Activated CD4-positive, CD25-positive, alpha-beta regulatory T cell (primary cell): ENCODE results near the gene RNF32.
"Not testable (repeated sequence)": the region's sequence is repeated elsewhere in the genome, so short reads cannot be mapped to it uniquely, and the experiment has no call there.

ENCODE experiments used
- DNase-seq, 4 experiments: peaks; one replicate each; lab custom pipeline; 2025; lab: John Stamatoyannopoulos, UW

The RNF32 gene

DNA sequence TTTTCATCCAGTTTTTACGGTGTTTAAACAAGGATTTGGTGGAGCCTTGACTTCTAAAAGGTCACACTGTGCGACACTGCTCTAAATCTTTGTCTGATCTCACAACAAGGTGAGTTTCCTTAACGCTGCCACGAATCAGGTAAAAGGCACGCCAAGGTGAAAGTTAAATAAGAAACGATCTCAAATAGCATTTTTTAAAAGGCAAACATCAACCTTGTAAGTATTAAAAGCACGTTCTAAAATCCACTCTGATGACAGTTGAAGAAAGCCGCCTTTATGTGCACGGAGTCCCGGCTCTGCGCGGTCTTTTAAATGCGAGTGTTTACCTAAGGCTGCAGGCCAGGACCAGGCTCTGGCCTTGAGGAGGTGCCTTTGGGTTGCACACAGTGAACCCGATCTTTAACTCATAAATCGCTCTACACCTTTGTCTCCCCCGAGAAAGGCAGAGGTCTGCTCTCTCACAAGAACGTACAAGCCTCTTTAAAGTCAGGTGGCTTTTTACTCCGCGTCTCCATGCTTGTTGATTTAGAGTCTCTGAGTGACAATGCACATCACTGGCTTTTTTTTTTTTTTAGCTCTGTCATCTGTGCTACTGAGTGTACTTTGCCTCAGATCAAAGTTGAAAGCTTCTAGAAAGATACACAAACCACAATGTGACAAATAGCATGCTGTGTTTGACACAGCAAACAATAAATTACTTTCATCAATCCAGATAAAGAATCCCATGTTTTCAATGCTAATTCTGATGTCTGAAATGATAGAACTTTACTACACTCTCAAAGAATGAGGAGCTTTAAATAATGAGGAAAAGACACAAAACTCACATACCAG lies 25.9 kb upstream of the RNF32 start:
- DNase-seq, result no peak

DNA sequence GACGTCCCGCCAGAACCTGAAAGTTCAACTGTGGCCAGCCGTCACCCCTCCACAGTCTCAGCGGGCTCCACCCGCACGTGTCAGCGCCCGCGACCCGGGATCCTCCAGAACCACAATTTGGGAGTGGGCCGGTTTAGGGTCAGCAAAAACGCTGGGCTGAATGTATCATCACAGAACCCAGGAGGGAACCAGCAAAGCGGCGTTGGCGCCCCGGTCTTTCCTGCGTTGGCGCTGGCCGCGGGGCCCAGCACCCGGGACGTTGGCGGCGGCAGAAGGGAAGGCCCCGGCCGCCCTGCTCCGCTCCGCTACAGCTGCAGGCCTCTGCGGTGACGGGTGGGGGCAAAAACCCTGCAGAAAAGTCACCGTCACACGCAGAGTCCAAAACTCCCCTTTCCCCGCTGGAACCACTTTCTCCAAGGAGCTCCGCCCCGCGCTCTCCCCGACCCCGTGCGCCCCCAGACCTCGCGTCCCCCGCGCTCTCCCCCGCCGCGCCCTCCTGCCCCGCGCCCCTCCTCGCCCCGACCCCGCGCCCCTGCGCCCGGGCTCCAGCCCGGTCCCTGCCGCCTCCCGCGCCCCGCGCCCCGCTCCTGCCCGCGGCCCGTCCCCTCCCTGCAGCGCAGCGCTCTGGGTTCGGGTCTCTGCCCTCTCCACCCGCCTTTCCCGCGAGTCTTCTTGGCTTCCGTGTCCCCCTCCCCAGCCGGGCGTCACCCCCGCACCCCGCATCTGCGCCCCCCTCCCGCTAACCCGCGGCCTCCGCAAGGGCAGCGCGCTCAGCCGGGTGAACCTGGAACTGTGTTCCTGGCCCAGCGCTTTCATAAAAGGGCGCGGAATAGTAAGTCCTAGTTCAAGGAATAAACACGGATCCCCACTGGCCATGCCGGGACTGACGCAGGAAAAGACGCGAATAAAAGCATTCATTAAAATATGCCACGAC lies 24.0 kb upstream of the RNF32 start:
- DNase-seq, result no peak

DNA sequence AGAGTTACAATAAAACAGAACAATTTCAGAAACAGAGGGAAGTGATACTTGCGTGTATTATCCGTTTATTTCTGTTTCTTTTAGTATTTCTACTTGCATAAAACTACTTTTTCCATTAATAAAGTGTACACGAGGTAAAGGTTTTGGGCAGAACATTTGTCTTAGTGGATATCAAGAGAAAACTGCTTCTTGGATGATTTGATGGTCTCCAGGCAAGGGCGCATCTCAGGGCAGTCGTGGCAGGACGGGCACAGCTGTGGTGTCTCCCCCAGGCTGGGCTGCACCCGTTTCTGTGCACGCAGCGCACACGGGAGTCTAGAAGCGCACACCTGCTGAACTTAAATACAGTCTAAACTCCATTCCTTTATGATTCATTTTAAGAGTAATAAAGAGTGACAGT lies 23.4 kb upstream of the RNF32 start:
- no peak for DNase-seq

DNA sequence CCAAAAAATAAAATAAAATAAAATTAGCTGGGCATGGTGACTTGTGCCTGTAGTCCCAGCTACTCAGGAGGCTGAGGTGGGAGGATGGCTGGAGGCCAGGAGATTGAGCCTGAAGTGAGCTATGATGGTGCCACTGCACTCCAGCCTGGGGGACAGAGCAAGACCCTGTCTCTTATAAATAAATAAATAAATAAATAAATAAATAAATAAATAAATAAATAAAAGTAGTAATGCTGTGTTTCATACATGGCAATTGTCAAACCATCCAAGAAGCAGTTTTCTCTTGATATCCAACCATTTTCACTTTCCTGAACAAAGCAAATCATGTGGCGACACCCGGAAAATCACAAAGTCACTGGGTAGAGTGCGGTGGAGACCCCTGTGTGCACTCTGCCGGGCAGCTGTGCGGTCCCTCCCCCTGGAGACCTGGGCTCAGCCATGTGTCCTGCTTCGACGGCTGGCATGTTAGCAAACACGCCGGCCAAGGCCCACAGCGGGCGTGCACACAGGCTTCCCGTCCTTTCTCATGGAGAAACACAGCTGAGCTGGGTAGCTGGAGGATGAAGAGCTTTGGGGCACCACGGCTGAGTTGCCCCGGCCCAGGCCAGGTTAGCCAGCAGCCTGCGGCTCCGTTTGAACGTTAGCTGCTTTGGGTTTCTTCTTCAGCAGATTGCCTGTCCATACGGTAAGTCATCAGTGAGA lies 22.3 kb upstream of the RNF32 start:
- no peak for DNase-seq

DNA sequence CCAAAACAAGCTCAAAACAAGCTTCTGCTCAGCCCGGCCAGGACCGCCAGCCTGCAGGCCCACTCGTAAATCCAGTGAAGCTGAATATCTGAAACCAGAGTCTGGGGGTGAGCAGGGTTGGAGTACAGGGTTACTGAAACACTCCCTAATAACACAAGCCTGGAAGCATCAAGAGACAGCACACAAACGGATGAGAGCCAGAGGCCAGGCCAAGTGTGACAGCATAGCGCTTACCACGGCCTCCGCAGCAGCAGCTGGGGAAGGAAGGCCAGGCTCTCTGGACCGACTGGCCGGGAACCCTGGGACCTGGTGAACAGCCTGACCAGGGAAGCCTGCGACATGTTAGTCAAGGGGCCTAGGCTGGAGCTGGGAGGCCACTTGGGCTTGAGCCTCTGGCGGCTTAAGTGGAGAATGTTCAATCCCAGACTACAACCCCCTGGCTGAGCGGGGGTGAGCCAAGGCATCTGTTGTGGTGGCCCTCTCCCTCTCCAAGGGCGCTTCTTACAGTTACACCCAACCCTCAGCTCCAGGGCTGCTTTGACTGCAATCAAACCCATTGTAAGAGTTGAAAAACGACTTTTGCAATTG lies 21.7 kb upstream of the RNF32 start:
- no peak for DNase-seq

DNA sequence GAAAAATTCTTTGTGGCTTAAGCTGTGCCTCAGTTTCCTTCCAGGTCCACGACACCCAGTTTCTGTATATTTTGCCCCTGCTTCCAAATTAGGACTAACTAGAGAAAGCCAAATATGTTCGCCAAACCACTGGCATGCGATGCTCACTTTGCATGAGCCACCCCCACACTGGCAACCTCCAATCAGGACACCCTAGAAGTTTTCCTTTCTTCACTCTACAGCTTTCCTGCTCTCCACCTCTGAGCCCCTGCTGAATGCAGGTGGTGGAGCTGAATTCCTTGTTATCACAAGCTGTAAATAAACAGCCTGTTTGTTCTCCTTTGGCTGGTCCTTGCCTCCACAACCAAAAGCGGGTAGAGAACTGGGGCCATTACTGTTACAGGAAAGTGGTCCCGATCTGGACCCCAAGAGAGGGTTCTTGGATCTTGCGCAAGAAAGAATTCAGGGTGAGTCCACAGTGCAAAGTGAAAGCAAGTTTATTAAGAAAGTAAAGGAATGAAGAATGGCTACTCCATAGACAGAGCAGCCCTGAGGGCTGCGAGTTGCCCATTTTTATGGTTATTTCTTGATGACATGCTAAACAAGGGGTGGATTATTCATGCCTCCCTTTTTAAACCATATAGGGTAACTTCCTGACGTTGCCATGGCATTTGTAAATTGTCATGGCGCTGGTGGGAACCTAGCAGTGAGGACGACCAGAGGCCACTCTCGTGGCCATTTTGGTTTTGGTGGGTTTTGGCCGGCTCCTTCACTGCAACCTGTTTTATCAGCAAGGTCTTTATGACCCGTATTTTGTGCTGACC lies 20.9 kb upstream of the RNF32 start:
- DNase-seq, result not testable (repeated sequence)

DNA sequence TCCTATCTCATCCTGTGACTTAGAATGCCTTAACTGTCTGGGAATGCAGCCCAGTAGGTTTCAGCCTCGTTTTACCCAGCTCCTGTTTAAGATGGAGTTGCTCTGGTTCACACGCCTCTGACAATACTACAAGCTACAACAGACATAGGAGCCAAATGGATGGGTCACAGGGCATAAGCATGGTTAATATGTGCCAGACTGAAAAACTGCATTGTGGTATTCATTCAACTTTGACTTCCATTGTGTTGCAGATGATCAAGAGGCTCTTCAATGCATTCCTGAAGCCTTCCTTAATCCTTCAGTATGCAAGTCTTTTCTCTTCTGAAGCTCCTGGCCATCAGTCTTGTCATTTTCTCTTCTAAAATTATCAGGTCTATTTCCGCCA lies 20.3 kb upstream of the RNF32 start:
- DNase-seq, result no peak

DNA sequence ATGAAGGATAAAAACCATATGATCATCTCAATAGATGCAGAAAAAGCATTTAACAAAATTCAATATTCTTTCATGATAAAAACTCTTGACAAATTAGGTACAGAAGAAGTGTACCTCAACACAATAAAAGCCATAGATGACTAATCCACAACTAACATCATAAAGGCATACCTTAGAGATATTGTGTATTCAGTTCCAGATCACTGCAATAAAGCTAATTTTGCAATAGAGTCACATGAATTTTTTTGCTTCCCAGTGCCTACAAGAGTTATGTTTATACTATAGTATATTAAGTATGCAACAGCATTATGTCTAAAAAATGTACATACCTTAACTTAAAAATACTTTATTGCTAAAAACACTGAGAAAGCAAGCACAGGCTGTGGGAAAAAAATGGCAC lies 18.9 kb upstream of the RNF32 start:
- DNase-seq, result no peak

DNA sequence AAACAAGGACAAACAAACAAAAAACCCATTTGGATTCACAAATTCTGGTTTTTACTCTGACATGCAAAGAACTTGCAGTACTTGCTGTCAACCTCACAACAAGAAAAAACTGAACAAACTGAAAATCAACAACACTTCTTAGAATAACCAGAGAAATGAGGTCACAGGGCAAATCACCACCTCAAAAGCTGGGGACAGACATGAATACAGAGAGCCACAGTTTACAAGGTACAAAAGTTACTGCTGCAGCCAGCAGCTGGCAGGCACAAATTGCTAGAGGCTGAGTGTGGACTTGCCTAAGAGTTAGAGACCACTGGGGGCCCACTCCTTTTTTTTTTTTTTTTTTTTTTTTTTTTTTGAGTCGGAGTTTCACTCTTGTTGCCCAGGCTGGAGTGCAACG lies 15.0 kb upstream of the RNF32 start:
- DNase-seq, result no peak

DNA sequence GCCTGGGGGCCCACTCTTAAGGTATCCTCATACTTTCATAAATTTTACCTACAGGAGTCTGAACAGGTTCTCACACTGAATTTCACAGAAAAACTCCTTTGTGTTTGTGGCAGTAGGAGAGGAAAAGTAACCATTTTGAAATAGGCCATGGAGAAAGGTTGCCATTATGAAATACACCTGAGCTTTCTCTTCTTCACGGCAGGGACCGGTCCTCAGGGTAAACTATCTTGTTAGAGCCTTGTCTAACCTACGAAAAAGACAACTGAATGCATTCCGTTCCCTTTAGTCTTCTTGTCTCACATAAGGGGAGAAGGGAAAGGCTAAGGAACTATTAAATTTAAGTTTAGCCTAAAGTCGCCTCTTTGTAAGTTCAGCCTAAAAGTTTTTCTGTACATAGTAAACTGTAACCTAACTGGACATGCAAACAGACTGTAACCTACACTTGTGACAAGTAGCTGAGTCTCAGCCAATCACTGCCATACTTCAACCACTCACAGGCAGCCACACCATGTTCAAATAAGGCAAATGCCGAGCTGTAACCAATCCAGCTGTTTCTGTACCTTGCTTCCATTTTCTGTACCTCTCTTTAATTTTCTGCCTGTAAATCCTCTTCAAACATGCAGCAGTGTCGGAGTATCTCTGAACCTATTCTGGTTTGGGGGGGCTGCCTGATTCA lies 14.2 kb upstream of the RNF32 start:
- no peak for DNase-seq

DNA sequence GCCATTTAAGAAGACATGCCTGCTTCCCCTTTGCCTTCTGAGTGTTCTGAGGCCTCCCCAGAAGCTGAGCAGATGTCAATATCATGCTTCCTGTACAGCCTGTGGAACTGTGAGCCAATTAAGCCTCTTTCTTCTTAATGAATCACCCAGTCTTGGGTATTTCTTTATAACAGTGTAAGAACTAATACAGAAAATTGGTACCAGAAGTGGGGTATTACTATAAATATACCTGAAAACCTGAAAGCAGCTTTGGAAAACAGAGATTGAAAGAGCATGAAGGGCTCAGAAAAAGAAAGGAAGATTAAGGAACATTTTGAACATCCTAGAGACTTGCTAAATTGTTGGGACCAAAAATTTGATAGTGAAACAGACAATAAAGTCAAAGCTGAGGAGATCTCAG lies 12.0 kb upstream of the RNF32 start:
- DNase-seq, result no peak

DNA sequence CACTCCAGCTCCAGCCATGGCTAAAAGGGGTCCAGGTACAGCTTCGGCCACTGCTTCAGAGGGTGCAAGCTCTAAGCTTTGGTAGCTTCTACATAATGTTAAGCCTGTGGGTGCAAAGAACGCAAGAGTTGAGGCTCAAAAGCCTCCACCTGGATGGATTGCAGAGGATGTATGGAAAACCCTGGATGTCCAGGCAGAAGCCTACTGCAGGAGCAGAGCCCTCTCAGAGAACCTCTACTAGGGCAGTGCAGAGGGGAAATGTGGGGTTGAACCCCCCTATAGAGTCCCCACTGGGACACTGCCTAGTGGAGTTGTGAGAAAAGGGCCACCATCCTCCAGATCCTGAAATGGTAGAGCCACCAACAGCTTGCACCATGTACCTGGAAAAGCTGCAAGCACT lies 10.7 kb upstream of the RNF32 start:
- DNase-seq, result no peak

DNA sequence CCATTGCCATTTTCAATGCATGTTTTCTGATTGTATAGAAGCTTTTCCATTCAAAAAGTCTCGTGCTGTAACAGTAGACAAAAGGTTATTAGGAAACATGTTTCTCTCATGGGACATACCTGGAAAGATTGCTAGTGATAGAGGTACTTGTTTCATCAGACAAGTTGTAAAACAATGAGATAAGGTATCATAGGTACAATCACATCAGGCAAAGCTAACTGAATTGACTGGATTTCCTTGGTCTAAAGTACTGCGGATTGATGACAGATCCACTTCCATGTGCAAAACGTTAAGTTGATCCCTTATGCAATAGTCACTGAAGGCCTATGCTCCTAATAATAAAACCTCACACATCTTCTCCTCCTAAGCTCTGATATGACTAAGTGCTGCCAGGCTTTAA lies 6.5 kb upstream of the RNF32 start:
- no peak for DNase-seq

DNA sequence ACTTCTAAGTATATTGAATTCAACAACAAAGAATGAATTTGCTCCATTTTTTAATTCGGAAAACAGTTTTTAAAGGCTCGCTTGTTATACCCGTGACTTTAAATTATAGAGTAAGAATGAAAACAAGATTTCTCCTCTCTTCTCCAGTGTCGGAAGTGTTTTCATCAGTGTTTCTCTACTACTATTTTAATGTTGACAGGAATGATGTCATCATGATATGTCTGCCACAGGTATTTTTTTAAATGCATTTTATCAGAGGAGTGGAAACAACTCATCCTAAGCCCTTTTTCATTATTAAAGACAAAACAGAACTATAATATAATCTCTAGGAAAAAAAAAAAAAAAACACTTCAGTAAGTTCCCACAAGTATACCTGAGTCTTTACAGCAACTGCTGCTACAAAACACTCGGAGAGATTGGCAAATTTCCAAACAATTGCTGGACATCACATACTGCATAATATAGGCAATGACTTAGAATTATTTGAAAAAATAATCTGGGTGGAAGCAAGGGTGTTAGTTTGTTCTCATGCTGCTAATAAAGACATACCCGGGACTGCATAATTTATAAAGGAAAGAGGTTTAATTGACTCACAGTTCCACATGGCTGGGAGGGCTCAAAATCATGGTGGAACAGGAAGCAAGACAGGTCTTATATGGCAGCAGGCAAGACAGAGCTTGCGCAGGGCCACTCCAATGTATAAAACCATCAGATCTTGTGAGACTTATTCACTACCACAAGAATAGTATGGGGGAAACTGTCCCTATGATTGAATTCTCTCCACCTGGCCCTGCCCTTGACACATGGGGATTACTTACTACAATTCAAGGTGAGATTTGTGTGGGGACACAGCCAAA lies 4.8 kb upstream of the RNF32 start:
- DNase-seq, result no peak

DNA sequence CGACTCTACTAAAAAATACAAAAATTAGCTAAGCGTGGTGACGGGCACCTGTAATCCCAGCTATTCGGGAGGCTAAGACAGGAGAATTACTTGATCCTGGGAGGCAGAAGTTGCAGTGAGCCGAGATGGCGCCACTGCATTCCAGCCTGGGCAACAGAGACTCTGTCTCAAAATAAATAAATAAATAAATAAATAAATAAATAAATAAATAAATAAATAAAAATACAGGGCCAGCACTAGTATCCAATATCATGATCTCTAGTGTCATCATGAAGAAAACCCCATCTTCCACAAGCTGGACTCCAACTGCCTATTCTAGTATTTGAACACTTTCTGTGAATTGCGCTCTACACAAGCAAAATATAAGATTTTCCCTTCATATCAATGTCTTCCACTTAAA lies 3.5 kb upstream of the RNF32 start:
- not testable (repeated sequence) for DNase-seq

DNA sequence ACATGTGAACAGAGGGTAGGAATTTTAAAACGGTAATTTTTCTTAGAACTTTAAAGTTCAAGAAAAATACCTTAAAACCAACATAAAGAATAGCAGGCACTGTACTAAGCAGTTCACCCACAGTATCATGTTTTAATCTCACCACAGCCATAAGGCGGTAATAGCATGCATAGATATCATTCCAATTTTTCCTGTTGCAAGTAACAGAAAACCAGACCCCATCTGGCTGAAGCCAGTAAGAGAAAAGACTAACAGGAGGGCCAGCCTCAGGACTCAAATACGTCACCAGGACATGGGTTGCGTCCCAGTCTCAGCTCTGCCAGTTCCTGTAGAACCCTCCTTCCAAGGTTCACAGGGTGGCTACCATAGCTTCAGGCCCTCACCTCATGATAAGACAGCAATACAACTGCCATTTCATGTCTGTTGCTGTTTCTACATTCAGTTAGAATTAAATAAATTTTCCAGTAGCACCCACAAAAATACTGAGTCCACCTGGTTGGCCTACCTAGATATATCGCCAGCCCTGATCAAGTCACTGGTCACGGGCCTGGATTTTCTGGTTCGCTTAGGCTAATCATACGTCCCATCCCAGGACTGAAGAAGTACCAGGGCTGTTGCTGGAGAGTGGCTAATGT lies 2.0 kb upstream of the RNF32 start:
- DNase-seq, result no peak

DNA sequence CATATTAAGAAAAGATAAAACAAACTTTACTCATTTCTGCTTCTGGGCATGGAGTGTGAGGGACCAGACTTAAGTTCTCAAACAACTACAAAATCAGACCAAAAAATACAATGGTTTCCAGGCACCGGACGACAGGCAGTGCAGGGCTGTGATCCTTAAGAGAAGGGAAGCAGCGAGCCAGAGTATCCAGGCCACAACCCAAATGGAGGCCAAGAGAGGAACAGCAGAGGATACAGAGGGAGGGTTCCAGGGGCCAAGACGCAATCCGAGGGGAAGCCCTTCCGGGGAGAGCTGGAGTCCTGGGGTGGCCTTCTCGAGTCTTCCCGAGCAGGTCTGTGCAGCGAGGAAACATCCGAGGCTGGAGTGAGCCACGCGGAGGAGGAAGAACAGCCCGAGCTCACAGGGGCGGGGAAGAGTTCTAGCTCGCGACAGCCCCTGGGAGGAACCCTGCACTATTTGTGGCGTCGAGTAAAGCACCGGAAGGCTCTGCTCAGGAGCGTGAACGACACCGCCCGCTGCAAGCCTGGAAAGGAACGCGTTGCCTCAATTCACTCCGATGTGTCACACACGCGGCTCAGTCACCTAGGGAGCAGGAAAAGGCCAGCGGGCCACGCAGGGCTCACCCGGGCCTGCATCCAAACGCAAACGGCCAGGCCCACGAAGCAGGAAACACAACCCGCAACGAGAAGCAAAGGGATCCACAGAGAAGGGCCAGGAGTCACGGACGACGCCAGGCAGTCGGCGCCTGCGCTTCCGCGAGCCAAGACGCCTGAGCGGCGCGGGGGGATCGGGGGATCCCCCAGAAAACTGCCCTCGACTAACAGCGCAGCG lies 933 bp upstream of the RNF32 start:
- no peak for DNase-seq

DNA sequence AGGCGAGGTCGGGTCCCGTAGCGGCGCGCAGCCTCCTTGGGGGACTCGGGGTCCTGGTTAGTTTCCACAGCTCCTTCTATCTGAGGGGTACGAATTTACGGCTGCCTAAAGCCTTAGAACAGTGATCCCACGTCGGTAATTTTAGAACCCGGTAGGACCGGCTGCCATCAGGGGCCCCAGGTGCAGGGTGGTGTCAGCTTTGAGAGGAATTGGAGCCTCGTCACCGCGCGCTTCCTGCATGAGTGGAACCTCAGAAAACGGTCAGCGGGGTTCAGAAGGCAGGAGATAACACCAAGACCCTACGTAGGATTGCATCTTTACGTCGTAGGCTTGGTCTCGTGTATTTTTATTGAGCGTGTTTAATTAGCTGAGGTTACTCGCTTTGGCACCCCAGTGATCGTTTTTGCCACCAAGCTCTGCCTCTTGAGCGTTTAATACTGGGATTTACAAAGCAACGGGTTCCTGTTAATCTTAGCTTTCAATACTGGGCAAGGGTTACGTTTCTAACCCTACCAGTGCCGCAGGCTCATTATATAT lies 443 bp downstream of the RNF32 start:
- peak in 3 of 4 experiments; percentile 28 to 43 (median 37) for DNase-seq
